Fibroblast of lung (primary cell): ENCODE results near the gene NAA38. TPM values are rescaled to one million over a fixed set of nuclear protein-coding genes. Genes with fewer than 3 reads are reported as not detected.

ENCODE experiments used
- DNase-seq, 2 donors: peaks; one replicate each; pipeline versions ENCODE4 v3.0.0 to v3.0.0-alpha.2; 2010; ENCODE audit warnings: low read depth in 2 of 2
- H2AFZ ChIP-seq: 2 replicates; pipeline ENCODE4 v1.5.1; 2012; ENCODE audit warnings: low read length, control low read depth, inconsistent platforms
- H3K27ac ChIP-seq: 2 replicates; pipeline ENCODE4 v1.5.1; 2011; ENCODE audit warnings: low read length, control low read depth; ENCODE audit not compliant: insufficient read depth
- H3K27me3 ChIP-seq: 2 replicates; pipeline ENCODE4 v1.5.1; 2011; ENCODE audit warnings: mild to moderate bottlenecking, low read length; ENCODE audit not compliant: control insufficient read depth, insufficient read depth
- H3K36me3 ChIP-seq: 2 replicates; pipeline ENCODE4 v1.5.1; 2011; ENCODE audit warnings: low read length; ENCODE audit not compliant: control insufficient read depth, insufficient read depth
- H3K4me1 ChIP-seq: 2 replicates; pipeline ENCODE4 v1.5.1; 2011; ENCODE audit warnings: low read length; ENCODE audit not compliant: control insufficient read depth, insufficient read depth; ENCODE audit errors: extremely low read depth
- H3K4me2 ChIP-seq: 2 replicates; pipeline ENCODE4 v1.5.1; 2011; ENCODE audit warnings: low read length, control low read depth; ENCODE audit not compliant: insufficient read depth; ENCODE audit errors: extremely low read depth
- H3K4me3 ChIP-seq, 4 experiments: fragments of 200-600 bp in 1 of 4; sonication (generic) in 1 of 4; replicated peaks in 1 of 4; 2 replicates each; pipeline ENCODE4 v1.5.1; 2011 to 2016; ENCODE audit warnings: low read length in 4 of 4, low read depth in 3 of 4, mild to moderate bottlenecking in 3 of 4, control low read depth in 2 of 4, inconsistent platforms in 1 of 4, mixed read lengths in 1 of 4; ENCODE audit not compliant: insufficient read depth in 1 of 4; ENCODE audit errors: control extremely low read depth in 1 of 4
- H3K79me2 ChIP-seq: 2 replicates; pipeline ENCODE4 v1.5.1; 2012; ENCODE audit warnings: mild to moderate bottlenecking, low read length, inconsistent platforms; ENCODE audit not compliant: control insufficient read depth, insufficient read depth
- H3K9ac ChIP-seq: 2 replicates; pipeline ENCODE4 v1.5.1; 2011; ENCODE audit warnings: mild to moderate bottlenecking, low read length, control low read depth; ENCODE audit not compliant: insufficient read depth
- H3K9me3 ChIP-seq: 2 replicates; pipeline ENCODE4 v1.5.1; 2012; ENCODE audit warnings: low read depth, low read length; ENCODE audit not compliant: control insufficient read depth, insufficient read depth
- H4K20me1 ChIP-seq: 2 replicates; pipeline ENCODE4 v1.5.1; 2011; ENCODE audit warnings: low read length; ENCODE audit not compliant: control insufficient read depth, insufficient read depth; ENCODE audit errors: extremely low read depth
- CTCF ChIP-seq, 2 donors: IDR thresholded peaks in 1 of 2; conservative IDR thresholded peaks in 1 of 2; 1 replicate in 1 of 2; 2 replicates in 1 of 2; pipeline ENCODE4 v1.5.1; 2011 to 2012; ENCODE audit warnings: low read length in 2 of 2, control low read depth in 1 of 2, inconsistent platforms in 1 of 2, low read depth in 1 of 2, mild to moderate bottlenecking in 1 of 2
- EZH2 ChIP-seq: IDR thresholded peaks from 2 replicates; pipeline ENCODE4 v1.5.1; 2012; ENCODE audit warnings: low read length, control low read depth, mild to moderate bottlenecking; ENCODE audit errors: missing control alignments
- polyA plus RNA-seq, 2 donors: library from polyadenylated mRNA; depleted of rRNA in 1 of 2; stranded (reverse) in 1 of 2; unstranded in 1 of 2; fragments of >200 nt; gene quantifications; 2 replicates each; pipeline ENCODE4 v1.2.1, GENCODE V29; 2011 to 2012; ENCODE audit warnings: missing spikeins in 1 of 2
- total RNA-seq: library from RNA; depleted of rRNA; stranded (reverse); fragments of >200 nt; gene quantifications from 2 replicates; pipeline ENCODE4 v1.2.1, GENCODE V29; 2014

NAA38 gene
- total and polyA plus RNA-seq, 2 donors (not counting 1 experiment from before 2014, with no cell fraction given): 31.0 to 78.9 TPM

- no peak overlapping the region for H2AFZ ChIP-seq
- no peaks in the 10 kb centered on the region for H4K20me1 ChIP-seq
- peak; percentile 8 to 22 for DNase-seq
- peak overlapping the region; percentile 73 to 84 (median 78) for H3K4me3 ChIP-seq
- peak overlapping the region; percentile 90 for H3K4me2 ChIP-seq
- H3K27me3 ChIP-seq: no peaks in the 10 kb centered on the region
- H3K9ac ChIP-seq: peak overlapping the region; percentile 57
- H3K79me2 ChIP-seq: peaks cover 22% of the 10 kb centered on the region
- H3K4me1 ChIP-seq: peaks cover 12% of the 10 kb centered on the region
- H3K36me3 ChIP-seq: peaks cover 5% of the 10 kb centered on the region
- TF ChIP-seq EZH2 (no peak), CTCF (conservative IDR thresholded peaks at IDR 0.05 in 1 of 2, IDR thresholded peaks at IDR 0.05 in 1 of 2; ENCODE audit: low read depth in 1 of 2, low read length in 2 of 2) (no peak)
- no peaks in the 10 kb centered on the region for H3K9me3 ChIP-seq
- H3K27ac ChIP-seq: peak overlapping the region; percentile 55
Observed at GRCh38 chr17:7886227-7887037, 29.1 kb upstream of the NAA38 start.

GRCh38 chr17:7885367-7886226 lies 28.2 kb upstream of the NAA38 start:
- Histone ChIP-seq H4K20me1 (no peaks in the 10 kb centered on the region), H2AFZ (peak overlapping the region; percentile 32), H3K4me2 (peak overlapping the region; percentile 90), H3K27ac (peak overlapping the region; percentile 55), H3K36me3 (peaks cover under 1% of the 10 kb centered on the region), H3K4me3 (peak overlapping the region; percentile 73 to 84 (median 78)), H3K4me1 (peaks cover 12% of the 10 kb centered on the region), H3K79me2 (peaks cover 22% of the 10 kb centered on the region), H3K27me3 (no peaks in the 10 kb centered on the region), H3K9ac (peak overlapping the region; percentile 57), H3K9me3 (no peaks in the 10 kb centered on the region)
- peak; percentile 32 to 48 for DNase-seq
- TF ChIP-seq EZH2 (no peak), CTCF (conservative IDR thresholded peaks at IDR 0.05 in 1 of 2, IDR thresholded peaks at IDR 0.05 in 1 of 2; ENCODE audit: low read depth in 1 of 2, low read length in 2 of 2) (no peak)
